Spinal cord (tissue), 10 donors: Measurements from ENCODE around the gene DNAL4. TPM values are rescaled to one million over a fixed set of nuclear protein-coding genes. Genes with fewer than 3 reads are reported as not detected.
"Not testable (repeated sequence)": the region's sequence is repeated elsewhere in the genome, so short reads cannot be mapped to it uniquely, and the experiment has no call there.

Experiments
- DNase-seq, 6 donors: peaks; one replicate each; pipeline versions ENCODE4 v3.0.0 to v3.0.0-alpha.2; 2013 to 2015; ENCODE audit warnings: low spot score in 6 of 6, low read depth in 4 of 6
- H3K27ac ChIP-seq: one replicate; pipeline ENCODE4 v1.5.1; 2013; ENCODE audit warnings: low read depth, low read length, control low read depth
- H3K27me3 ChIP-seq: one replicate; pipeline ENCODE4 v1.6.1; 2013; ENCODE audit warnings: low read length; ENCODE audit not compliant: control insufficient read depth, insufficient read depth
- H3K36me3 ChIP-seq: one replicate; pipeline ENCODE4 v1.6.1; 2013; ENCODE audit warnings: low read length; ENCODE audit not compliant: control insufficient read depth, insufficient read depth
- H3K4me1 ChIP-seq: one replicate; pipeline ENCODE4 v1.6.1; 2013; ENCODE audit warnings: low read length; ENCODE audit not compliant: control insufficient read depth, insufficient read depth
- H3K4me3 ChIP-seq: one replicate; pipeline ENCODE4 v1.5.1; 2013; ENCODE audit warnings: low read depth, low read length, control low read depth
- H3K9me3 ChIP-seq: one replicate; pipeline ENCODE4 v1.6.1; 2013; ENCODE audit warnings: low read length; ENCODE audit not compliant: control insufficient read depth, insufficient read depth
- WGBS: methylation state at CpG from one replicate; pipeline ENCODE4 v1.1.5; 2013; ENCODE audit warnings: missing lambda C conversion rate; ENCODE audit not compliant: insufficient coverage; 5-methylcytosine and 5-hydroxymethylcytosine counted together
- polyA plus RNA-seq, 2 donors: library from polyadenylated mRNA; unstranded; fragments of 120-200 nt; gene quantifications; one replicate each; pipeline ENCODE4 v1.2.1, GENCODE V29; 2013; ENCODE audit not compliant: insufficient read length in 2 of 2
- total RNA-seq, 2 donors: library from RNA; depleted of rRNA in 1 of 2; stranded (reverse); fragments of 120-200 nt in 1 of 2; fragments of >200 nt in 1 of 2; gene quantifications; one replicate each; pipeline versions ENCODE4 v1.2.3 to v1.2.4, GENCODE V29; 2013 to 2014
- donor health status: healthy.

The DNAL4 gene
- total and polyA plus RNA-seq, 4 donors, result 9.0 to 31.0 (median 21.6) TPM

- Histone ChIP-seq H3K27me3 (no peaks in the 10 kb centered on the region), H3K4me1 (peaks cover 13% of the 10 kb centered on the region), H3K9me3 (no peaks in the 10 kb centered on the region), H3K27ac (no peak overlapping the region), H3K36me3 (peaks cover 25% of the 10 kb centered on the region), H3K4me3 (no peak overlapping the region)
- WGBS, result 100% methylated on average over 1 of the region's 6 CpGs
- no peak for DNase-seq
Measured at GRCh38 chr22:38817196-38817595, 23.3 kb upstream of the DNAL4 start.

- H3K4me1 ChIP-seq, result peaks cover 9% of the 10 kb centered on the region
- no peaks in the 10 kb centered on the region for H3K27me3 ChIP-seq
- H3K9me3 ChIP-seq, result no peaks in the 10 kb centered on the region
- no peak overlapping the region for H3K27ac ChIP-seq
- no peak for DNase-seq
- no CpG with 5 or more reads among the region's 1 CpG for WGBS
- H3K4me3 ChIP-seq, result no peak overlapping the region
- peaks cover 11% of the 10 kb centered on the region for H3K36me3 ChIP-seq
Measured at GRCh38 chr22:38815842-38816241, 21.9 kb upstream of the DNAL4 start.

- no peaks in the 10 kb centered on the region for H3K36me3 ChIP-seq
- no peak overlapping the region for H3K4me3 ChIP-seq
- no peak overlapping the region for H3K27ac ChIP-seq
- no peaks in the 10 kb centered on the region for H3K27me3 ChIP-seq
- no peaks in the 10 kb centered on the region for H3K9me3 ChIP-seq
- no peak for DNase-seq
- H3K4me1 ChIP-seq, result no peaks in the 10 kb centered on the region
- 72% methylated on average over 2 of the region's 2 CpGs for WGBS
Measured at GRCh38 chr22:38811241-38811640, 17.3 kb upstream of the DNAL4 start.

GRCh38 chr22:38805041-38805593 lies 11.2 kb upstream of the DNAL4 start:
- not testable (repeated sequence) for H3K27ac ChIP-seq, DNase-seq, H3K27me3 ChIP-seq, H3K9me3 ChIP-seq, H3K4me1 ChIP-seq, H3K36me3 ChIP-seq, H3K4me3 ChIP-seq
- 55% methylated on average over 3 of the region's 8 CpGs for WGBS

DNA sequence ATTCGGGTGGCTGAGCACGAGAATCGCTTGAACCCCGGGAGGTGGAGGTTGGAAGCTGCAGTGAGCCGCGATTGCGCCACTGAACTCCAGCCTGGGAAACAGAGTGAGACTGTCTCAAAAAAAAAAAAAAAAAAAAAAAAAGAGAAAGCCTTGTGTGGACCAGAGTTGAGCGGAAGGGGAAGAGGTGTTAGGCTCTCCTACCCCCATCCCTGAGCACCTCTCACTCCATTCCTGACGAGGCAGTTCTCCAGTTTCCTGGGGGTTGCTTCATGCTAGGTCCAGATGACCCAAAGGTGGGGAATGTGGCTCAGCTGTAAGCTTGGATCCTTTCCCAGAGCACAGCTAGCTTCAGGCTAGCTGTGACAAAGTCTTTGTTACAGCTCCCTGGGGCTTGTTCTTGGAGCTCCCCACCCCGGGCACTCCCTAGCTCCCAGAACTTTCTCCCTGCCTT lies 8.8 kb upstream of the DNAL4 start:
- Histone ChIP-seq H3K27me3 (peaks cover 2% of the 10 kb centered on the region), H3K4me3 (no peak overlapping the region), H3K36me3 (no peaks in the 10 kb centered on the region), H3K9me3 (no peaks in the 10 kb centered on the region), H3K27ac (no peak overlapping the region), H3K4me1 (peaks cover 6% of the 10 kb centered on the region)
- DNase-seq, result peak in 2 of 6 donors; percentile 55 to 69
- 26% methylated on average over 6 of the region's 10 CpGs for WGBS

- Histone ChIP-seq H3K4me3 (no peak overlapping the region), H3K9me3 (no peaks in the 10 kb centered on the region), H3K27ac (no peak overlapping the region), H3K36me3 (no peaks in the 10 kb centered on the region), H3K27me3 (peaks cover 2% of the 10 kb centered on the region), H3K4me1 (peaks cover 6% of the 10 kb centered on the region)
- no peak for DNase-seq
- 83% methylated on average over 4 of the region's 6 CpGs for WGBS
Measured at GRCh38 chr22:38799265-38800002, 5.5 kb upstream of the DNAL4 start.

GRCh38 chr22:38798496-38798895 lies 4.6 kb upstream of the DNAL4 start:
- no peak for DNase-seq
- no peak overlapping the region for H3K27ac ChIP-seq
- 77% methylated on average over 5 of the region's 5 CpGs for WGBS
- H3K27me3 ChIP-seq, result peaks cover 2% of the 10 kb centered on the region
- H3K9me3 ChIP-seq, result no peaks in the 10 kb centered on the region
- H3K36me3 ChIP-seq, result no peaks in the 10 kb centered on the region
- H3K4me3 ChIP-seq, result no peak overlapping the region
- H3K4me1 ChIP-seq, result peaks cover 6% of the 10 kb centered on the region

- peaks cover 2% of the 10 kb centered on the region for H3K27me3 ChIP-seq
- WGBS, result 79% methylated on average over 8 of the region's 12 CpGs
- H3K4me1 ChIP-seq, result no peaks in the 10 kb centered on the region
- no peak overlapping the region for H3K27ac ChIP-seq
- H3K36me3 ChIP-seq, result no peaks in the 10 kb centered on the region
- no peak overlapping the region for H3K4me3 ChIP-seq
- no peak for DNase-seq
- no peaks in the 10 kb centered on the region for H3K9me3 ChIP-seq
Measured at GRCh38 chr22:38796262-38796957, 2.5 kb upstream of the DNAL4 start.

DNA sequence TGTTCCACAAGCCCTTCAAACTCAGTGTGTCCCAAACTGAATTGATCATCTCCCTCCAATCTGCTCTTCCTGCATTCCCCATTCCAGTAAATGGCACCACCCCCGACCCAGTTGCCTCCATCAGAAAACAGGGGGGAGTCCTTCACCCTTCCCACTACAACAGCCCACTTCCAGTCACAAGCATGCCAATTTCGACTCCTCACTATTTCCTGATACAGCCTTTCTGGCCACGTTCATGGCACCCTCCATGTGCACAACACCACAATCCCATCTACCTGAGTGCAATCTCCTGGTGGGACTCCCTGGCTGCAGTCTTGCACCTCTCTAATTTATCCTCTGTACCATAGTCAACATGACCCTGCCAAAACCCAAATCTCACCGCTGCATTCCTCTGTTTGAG lies 1.6 kb upstream of the DNAL4 start:
- no peak overlapping the region for H3K4me3 ChIP-seq
- WGBS, result 84% methylated on average over 3 of the region's 4 CpGs
- H3K27ac ChIP-seq, result no peak overlapping the region
- no peaks in the 10 kb centered on the region for H3K9me3 ChIP-seq
- H3K27me3 ChIP-seq, result peaks cover 2% of the 10 kb centered on the region
- H3K36me3 ChIP-seq, result no peaks in the 10 kb centered on the region
- DNase-seq, result no peak
- H3K4me1 ChIP-seq, result no peaks in the 10 kb centered on the region
